K562 treated with DMSO at 1 percent for 12 hours (cell line): Measurements from ENCODE around the gene SERINC2. TPM values are rescaled to one million over a fixed set of nuclear protein-coding genes. Genes with fewer than 3 reads are reported as not detected.

Source experiments
- total RNA-seq: library from RNA; unstranded; fragments of 300-600 nt; gene quantifications from 2 replicates; pipeline ENCODE4 v1.2.3, GENCODE V29; 2022; ENCODE audit not compliant: insufficient read depth

The SERINC2 gene
- 2.5 and 4.1 TPM in 2 replicates for total RNA-seq

DNA sequence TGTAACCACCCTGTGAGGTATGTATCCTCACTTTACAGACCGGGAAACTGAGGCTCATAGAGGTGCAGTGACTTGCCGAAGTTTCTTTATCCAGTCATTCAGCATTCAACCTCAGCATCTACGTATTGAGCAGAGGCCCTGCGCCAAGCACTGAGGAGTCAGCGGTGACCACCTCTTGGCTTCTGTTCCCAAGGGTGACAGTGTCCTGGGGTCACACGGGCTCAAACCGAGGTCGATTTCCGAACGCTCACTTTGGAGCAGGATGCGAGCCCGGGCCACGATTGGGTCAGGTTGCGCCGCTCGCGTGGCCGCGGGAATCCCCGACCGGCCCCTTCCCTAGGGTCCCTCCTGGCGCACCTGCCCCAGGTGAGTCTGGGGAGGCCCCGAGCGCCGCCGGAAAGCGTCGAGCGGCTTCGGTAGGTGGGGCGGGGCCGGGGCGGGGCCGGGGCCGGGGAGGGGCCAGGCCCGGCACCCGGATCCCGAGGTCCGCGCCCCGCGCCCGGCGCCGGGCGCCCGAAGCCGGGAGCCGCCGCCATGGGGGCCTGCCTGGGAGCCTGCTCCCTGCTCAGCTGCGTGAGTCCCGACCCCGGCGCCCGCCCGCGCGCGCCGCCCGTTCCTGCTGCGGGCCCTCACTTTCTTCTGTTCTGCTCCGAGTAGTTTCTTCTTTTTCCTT, at the start of gene SERINC2:
TSS of gene SERINC2 (plus strand) at position 482 of the 673 bp plus-strand sequence. CDS start at position 535, 53 bp downstream.

DNA sequence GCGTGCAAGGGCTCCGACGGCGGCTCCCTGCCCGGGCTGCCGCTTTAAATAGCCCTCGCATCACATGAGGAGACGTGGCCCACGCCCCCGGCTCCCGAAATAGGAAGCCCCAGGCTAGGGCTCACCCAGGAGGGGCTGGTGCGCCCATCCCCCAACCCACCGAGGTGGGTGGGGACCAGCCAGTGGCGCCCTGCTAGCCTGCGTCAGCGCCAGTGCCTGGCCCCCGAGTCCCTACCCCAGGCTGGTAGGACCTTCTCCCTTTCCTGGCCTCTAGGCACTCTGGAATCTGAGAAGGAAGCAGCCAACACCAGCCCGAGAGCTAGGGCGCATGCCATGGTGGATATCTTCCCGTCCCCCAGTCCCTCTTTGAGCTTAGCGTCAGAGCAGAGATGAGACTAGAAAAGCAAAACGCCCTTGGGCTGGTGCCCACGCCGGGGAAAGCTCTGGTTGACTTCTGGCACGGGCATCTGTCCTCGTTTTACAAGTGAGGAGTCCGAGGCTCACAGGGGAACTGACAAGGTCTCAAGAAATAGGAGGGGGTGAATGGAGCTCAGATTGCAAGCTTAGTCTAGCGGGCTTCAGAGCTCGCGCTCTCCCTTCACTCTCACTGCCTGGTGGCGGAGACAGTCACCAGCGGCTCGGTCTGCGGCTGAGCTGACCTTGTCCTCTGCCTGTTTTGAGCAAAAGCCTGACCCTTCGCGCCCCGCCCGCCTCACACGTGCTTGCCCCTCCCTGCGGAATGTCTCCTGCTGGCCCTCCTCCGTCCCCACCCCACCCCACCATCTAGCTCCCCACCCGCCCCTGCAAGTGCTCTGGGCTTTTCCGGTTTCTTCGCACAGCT, 39.7 kb upstream of the SERINC2 start, which contains the start of gene FABP3:
TSS of gene FABP3 (minus strand) at position 21 of the 841 bp plus-strand sequence. CDS start 62 bp downstream, outside the sequence.

Other genes with a start within 250 kb of the SERINC2 start
- gene NKAIN1, start 173.3 kb upstream of the SERINC2 start, total RNA-seq = not detected in 2 replicates
- gene SNRNP40, start 116.4 kb upstream of the SERINC2 start, total RNA-seq = 75.4 and 99.0 TPM in 2 replicates
- 57.7 and 60.2 TPM in 2 replicates for gene ZCCHC17, start 116.2 kb upstream of the SERINC2 start, total RNA-seq
- gene FABP3, start 40.1 kb upstream of the SERINC2 start, total RNA-seq = not detected in 2 replicates
- gene TINAGL1, start 163.3 kb downstream of the SERINC2 start, total RNA-seq = 0.84 and 0.88 TPM in 2 replicates
- not detected in 2 replicates for gene HCRTR1, start 204.5 kb downstream of the SERINC2 start, total RNA-seq
- 43.9 and 44.4 TPM in 2 replicates for gene PEF1, start 231.7 kb downstream of the SERINC2 start, total RNA-seq